ENCODE data around the gene CNKSR2. TPM values are rescaled to one million over a fixed set of nuclear protein-coding genes. Genes with fewer than 3 reads are reported as not detected.

CNKSR2 gene
- total RNA-seq, 1 experiment from 2014 or later = not detected

DNA sequence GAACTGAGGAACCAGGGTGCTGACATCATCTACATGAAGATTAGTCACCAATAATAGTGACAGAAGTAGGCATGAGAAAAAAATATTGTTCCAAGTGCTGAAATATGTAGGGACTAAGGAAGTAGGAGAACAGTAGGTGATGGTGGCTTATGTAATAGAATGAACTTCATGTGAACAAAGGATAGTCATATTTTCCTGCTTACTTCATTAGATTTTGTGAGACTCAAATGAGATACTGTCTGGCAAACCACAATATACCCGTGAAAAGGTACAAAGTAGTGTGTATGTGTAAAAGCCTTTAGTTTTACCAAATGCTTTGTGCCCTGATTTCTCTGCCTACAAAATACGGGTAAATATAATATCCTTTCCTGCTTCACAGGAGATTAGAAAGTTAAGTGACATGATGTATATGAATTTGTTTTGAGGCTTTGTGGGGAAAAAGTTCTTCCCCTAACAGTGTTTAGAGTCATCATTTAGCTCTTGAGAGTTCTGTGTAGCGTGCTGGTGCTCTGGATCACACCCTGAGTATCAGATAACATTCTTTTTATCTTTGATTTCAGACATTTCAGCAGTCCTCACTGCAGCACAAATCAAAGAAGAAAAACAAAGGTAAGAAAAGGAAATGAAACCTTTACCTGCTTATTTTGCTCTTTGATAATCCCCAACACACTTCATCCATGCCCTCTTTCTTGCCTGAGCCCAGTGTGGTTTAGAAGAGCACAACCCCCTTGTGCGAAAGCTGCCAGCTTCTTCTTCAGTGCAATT, 216.0 kb downstream of the CNKSR2 start:
- POLR2A ChIA-PET = no interaction called here
- intact Hi-C loops (cut with micrococcal nuclease) = no loop called here
- no peaks in the 10 kb centered on the region for H4K20me1 ChIP-seq (ENCODE audit: insufficient read depth)
- no peaks in the 10 kb centered on the region for H3K9me2 ChIP-seq (ENCODE audit: insufficient read depth)
- H3K9me3 ChIP-seq (ENCODE audit: control insufficient read depth in 1 of 2, insufficient read depth in 1 of 2, low read depth in 1 of 2, low read length in 2 of 2) = no peaks in the 10 kb centered on the region
- TF ChIP-seq, protein P1, sequence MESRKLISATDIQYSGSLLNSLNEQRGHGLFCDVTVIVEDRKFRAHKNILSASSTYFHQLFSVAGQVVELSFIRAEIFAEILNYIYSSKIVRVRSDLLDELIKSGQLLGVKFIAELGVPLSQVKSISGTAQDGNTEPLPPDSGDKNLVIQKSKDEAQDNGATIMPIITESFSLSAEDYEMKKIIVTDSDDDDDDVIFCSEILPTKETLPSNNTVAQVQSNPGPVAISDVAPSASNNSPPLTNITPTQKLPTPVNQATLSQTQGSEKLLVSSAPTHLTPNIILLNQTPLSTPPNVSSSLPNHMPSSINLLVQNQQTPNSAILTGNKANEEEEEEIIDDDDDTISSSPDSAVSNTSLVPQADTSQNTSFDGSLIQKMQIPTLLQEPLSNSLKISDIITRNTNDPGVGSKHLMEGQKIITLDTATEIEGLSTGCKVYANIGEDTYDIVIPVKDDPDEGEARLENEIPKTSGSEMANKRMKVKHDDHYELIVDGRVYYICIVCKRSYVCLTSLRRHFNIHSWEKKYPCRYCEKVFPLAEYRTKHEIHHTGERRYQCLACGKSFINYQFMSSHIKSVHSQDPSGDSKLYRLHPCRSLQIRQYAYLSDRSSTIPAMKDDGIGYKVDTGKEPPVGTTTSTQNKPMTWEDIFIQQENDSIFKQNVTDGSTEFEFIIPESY (IDR thresholded peaks at IDR 0.05; ENCODE audit: extremely low read depth, insufficient replicate concordance, low read length) = no peak
- no peak for TF ChIP-seq SP1 (IDR thresholded peaks at IDR 0.05; ENCODE audit: low read depth)
- TF ChIP-seq POLR2AphosphoS5 (IDR thresholded peaks at IDR 0.05; ENCODE audit: low read depth, low read length) = no peak
- DNase-seq (ENCODE audit: low read depth, low spot score) (no peak), ATAC-seq (no peak)
- no peaks in the 10 kb centered on the region for H3K27me3 ChIP-seq (ENCODE audit: insufficient read depth, low read length)
- no peak overlapping the region for H3K27ac ChIP-seq (ENCODE audit: low read depth, low read length)
- no peak overlapping the region for H3K9ac ChIP-seq (ENCODE audit: low read length)
- H2AFZ ChIP-seq (ENCODE audit: low read depth, low read length, poor library complexity, severe bottlenecking) = no peak overlapping the region
- H3K4me1 ChIP-seq (ENCODE audit: control insufficient read depth in 1 of 2, insufficient read depth in 2 of 2, low read length in 2 of 2) = no peaks in the 10 kb centered on the region
- no TSS peak for BruUV-seq (replicated peaks)
- H3K36me3 ChIP-seq (ENCODE audit: control insufficient read depth in 1 of 2, insufficient read depth in 2 of 2, low read length in 2 of 2) = no peaks in the 10 kb centered on the region
- H3K4me3 ChIP-seq (replicated peaks in 1 of 2; ENCODE audit: low read depth in 1 of 2, low read length in 2 of 2) = no peak overlapping the region
- no peaks in the 10 kb centered on the region for H3K79me2 ChIP-seq (ENCODE audit: insufficient read depth, low read length)
- CTCF ChIA-PET = no interaction called here
- no peak overlapping the region for H3K4me2 ChIP-seq (ENCODE audit: low read length)
- RAD21 ChIA-PET (ENCODE audit: low non-redundant PET in 1 of 2, low total read pairs in 2 of 2, uncharacterized antibody in 2 of 2, unreplicated experiment in 2 of 2) = no interaction called here

DNA sequence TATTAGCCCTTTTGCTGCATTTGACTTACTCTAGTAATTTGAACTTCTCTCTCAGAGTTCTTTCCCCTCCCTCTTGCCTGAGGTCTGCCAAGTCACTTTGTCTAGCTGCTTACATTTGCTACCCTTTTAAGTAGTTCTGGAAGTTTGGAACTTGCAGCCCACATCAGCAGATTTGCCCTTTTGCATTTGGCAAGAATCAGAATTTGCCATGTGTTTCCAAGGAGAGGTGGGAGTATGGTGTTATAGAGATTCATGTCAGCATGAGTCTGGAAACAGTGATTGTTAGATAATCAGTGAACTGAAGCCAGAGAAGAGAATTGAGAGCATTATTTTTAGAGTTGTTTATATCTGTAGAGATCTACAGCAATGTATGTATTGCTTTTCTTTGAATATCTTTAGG, 231.8 kb downstream of the CNKSR2 start:
- no peak for ATAC-seq
- H3K36me3 ChIP-seq (ENCODE audit: control insufficient read depth in 1 of 2, insufficient read depth in 2 of 2, low read length in 2 of 2) = no peaks in the 10 kb centered on the region
- BruUV-seq (replicated peaks) = no TSS peak
- H3K9me2 ChIP-seq (ENCODE audit: insufficient read depth) = no peaks in the 10 kb centered on the region
- CTCF ChIA-PET = no interaction called here
- H3K9ac ChIP-seq (ENCODE audit: low read length) = no peak overlapping the region
- no peak for DNase-seq (ENCODE audit: low read depth, low spot score)
- no peaks in the 10 kb centered on the region for H3K79me2 ChIP-seq (ENCODE audit: insufficient read depth, low read length)
- H3K27ac ChIP-seq (ENCODE audit: low read depth, low read length) = no peak overlapping the region
- intact Hi-C loops (cut with micrococcal nuclease) = no loop called here
- no peak overlapping the region for H2AFZ ChIP-seq (ENCODE audit: low read depth, low read length, poor library complexity, severe bottlenecking)
- no peaks in the 10 kb centered on the region for H3K27me3 ChIP-seq (ENCODE audit: insufficient read depth, low read length)
- H3K4me2 ChIP-seq (ENCODE audit: low read length) = no peak overlapping the region
- H3K9me3 ChIP-seq (ENCODE audit: control insufficient read depth in 1 of 2, insufficient read depth in 1 of 2, low read depth in 1 of 2, low read length in 2 of 2) = no peaks in the 10 kb centered on the region
- RAD21 ChIA-PET (ENCODE audit: low non-redundant PET in 1 of 2, low total read pairs in 2 of 2, uncharacterized antibody in 2 of 2, unreplicated experiment in 2 of 2) = no interaction called here
- POLR2A ChIA-PET = no interaction called here
- H4K20me1 ChIP-seq (ENCODE audit: insufficient read depth) = no peaks in the 10 kb centered on the region
- H3K4me1 ChIP-seq (ENCODE audit: control insufficient read depth in 1 of 2, insufficient read depth in 2 of 2, low read length in 2 of 2) = no peaks in the 10 kb centered on the region
- no peak overlapping the region for H3K4me3 ChIP-seq (replicated peaks in 1 of 2; ENCODE audit: low read depth in 1 of 2, low read length in 2 of 2)
- no peak for TF ChIP-seq EZH2 (IDR thresholded peaks at IDR 0.05)
- no peak for TF ChIP-seq FOSL1 (IDR thresholded peaks at IDR 0.05; ENCODE audit: low read depth)
- TF ChIP-seq, protein P2, sequence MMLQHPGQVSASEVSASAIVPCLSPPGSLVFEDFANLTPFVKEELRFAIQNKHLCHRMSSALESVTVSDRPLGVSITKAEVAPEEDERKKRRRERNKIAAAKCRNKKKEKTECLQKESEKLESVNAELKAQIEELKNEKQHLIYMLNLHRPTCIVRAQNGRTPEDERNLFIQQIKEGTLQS (IDR thresholded peaks at IDR 0.05) = no peak
- no peak for TF ChIP-seq JUND (IDR thresholded peaks at IDR 0.05)
- no peak for TF ChIP-seq CBX3 (IDR thresholded peaks at IDR 0.05; ENCODE audit: low read depth)
- TF ChIP-seq, protein P3, sequence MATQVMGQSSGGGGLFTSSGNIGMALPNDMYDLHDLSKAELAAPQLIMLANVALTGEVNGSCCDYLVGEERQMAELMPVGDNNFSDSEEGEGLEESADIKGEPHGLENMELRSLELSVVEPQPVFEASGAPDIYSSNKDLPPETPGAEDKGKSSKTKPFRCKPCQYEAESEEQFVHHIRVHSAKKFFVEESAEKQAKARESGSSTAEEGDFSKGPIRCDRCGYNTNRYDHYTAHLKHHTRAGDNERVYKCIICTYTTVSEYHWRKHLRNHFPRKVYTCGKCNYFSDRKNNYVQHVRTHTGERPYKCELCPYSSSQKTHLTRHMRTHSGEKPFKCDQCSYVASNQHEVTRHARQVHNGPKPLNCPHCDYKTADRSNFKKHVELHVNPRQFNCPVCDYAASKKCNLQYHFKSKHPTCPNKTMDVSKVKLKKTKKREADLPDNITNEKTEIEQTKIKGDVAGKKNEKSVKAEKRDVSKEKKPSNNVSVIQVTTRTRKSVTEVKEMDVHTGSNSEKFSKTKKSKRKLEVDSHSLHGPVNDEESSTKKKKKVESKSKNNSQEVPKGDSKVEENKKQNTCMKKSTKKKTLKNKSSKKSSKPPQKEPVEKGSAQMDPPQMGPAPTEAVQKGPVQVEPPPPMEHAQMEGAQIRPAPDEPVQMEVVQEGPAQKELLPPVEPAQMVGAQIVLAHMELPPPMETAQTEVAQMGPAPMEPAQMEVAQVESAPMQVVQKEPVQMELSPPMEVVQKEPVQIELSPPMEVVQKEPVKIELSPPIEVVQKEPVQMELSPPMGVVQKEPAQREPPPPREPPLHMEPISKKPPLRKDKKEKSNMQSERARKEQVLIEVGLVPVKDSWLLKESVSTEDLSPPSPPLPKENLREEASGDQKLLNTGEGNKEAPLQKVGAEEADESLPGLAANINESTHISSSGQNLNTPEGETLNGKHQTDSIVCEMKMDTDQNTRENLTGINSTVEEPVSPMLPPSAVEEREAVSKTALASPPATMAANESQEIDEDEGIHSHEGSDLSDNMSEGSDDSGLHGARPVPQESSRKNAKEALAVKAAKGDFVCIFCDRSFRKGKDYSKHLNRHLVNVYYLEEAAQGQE (IDR thresholded peaks at IDR 0.05; ENCODE audit: low read depth) = no peak
- TF ChIP-seq ZFX (IDR thresholded peaks at IDR 0.05) = no peak
- TF ChIP-seq SP1 (IDR thresholded peaks at IDR 0.05; ENCODE audit: low read depth) = no peak
- no peak for TF ChIP-seq POLR2AphosphoS5 (IDR thresholded peaks at IDR 0.05; ENCODE audit: low read depth, low read length)
- no peak for TF ChIP-seq ZNF274 (IDR thresholded peaks at IDR 0.05; ENCODE audit: low read depth, low read length)
- TF ChIP-seq ELF1 (IDR thresholded peaks at IDR 0.05; ENCODE audit: borderline replicate concordance, low read depth) = no peak
- no peak for TF ChIP-seq YY1 (IDR thresholded peaks at IDR 0.05; ENCODE audit: extremely low read depth, insufficient replicate concordance, low read depth, low read length)
- TF ChIP-seq CEBPB (IDR thresholded peaks at IDR 0.05; ENCODE audit: low read depth) = no peak
- no peak for TF ChIP-seq EGR1 (IDR thresholded peaks at IDR 0.05; ENCODE audit: low read depth)

Data from HCT116 (cell line).